Hematopoietic multipotent progenitor cell treated with erythropoietin and hydrocortisone succinate and interleukin-3 and kit ligand, for 8 days (in vitro differentiated cells): ENCODE results near the gene NGFR.
"Not testable (repeated sequence)": the region's sequence is repeated elsewhere in the genome, so short reads cannot be mapped to it uniquely, and the experiment has no call there.

Experiments used
- DNase-seq: peaks from one replicate; pipeline ENCODE4 v3.0.0-alpha.2; 2015

The NGFR gene

GRCh38 chr17:49497148-49498028 lies 2.3 kb downstream of the NGFR start:
- no peak for DNase-seq

- DNase-seq: no peak
Measured at GRCh38 chr17:49498029-49498615, 3.0 kb downstream of the NGFR start.

GRCh38 chr17:49501496-49501895 lies 6.4 kb downstream of the NGFR start:
- no peak for DNase-seq

- no peak for DNase-seq
Measured at GRCh38 chr17:49502254-49502653, 7.2 kb downstream of the NGFR start.

GRCh38 chr17:49502680-49503079 lies 7.6 kb downstream of the NGFR start:
- DNase-seq: not testable (repeated sequence)

- DNase-seq: no peak
Measured at GRCh38 chr17:49504369-49504768, 9.3 kb downstream of the NGFR start.

- DNase-seq: no peak
Measured at GRCh38 chr17:49505854-49506253, 10.8 kb downstream of the NGFR start.

- DNase-seq: no peak
Measured at GRCh38 chr17:49506282-49506681, 11.2 kb downstream of the NGFR start.

GRCh38 chr17:49508061-49508865 lies 13.2 kb downstream of the NGFR start:
- DNase-seq: no peak

GRCh38 chr17:49508866-49509587 lies 13.9 kb downstream of the NGFR start:
- no peak for DNase-seq

- DNase-seq: no peak
Measured at GRCh38 chr17:49509588-49509917, 14.5 kb downstream of the NGFR start.

- no peak for DNase-seq
Measured at GRCh38 chr17:49510059-49510719, 15.1 kb downstream of the NGFR start.

GRCh38 chr17:49510720-49511110 lies 15.6 kb downstream of the NGFR start:
- no peak for DNase-seq

GRCh38 chr17:49511810-49512209 lies 16.7 kb downstream of the NGFR start:
- DNase-seq: no peak

GRCh38 chr17:49512296-49513043 lies 17.4 kb downstream of the NGFR start:
- DNase-seq: no peak

GRCh38 chr17:49513044-49513395 lies 17.9 kb downstream of the NGFR start:
- DNase-seq: no peak

- DNase-seq: no peak
Measured at GRCh38 chr17:49513641-49514040, 18.5 kb downstream of the NGFR start.

- no peak for DNase-seq
Measured at GRCh38 chr17:49514071-49514721, 19.1 kb downstream of the NGFR start.

- peak; percentile 11 for DNase-seq
Measured at GRCh38 chr17:49515196-49515770, 20.2 kb downstream of the NGFR start.

- no peak for DNase-seq
Measured at GRCh38 chr17:49516180-49516579, 21.1 kb downstream of the NGFR start.
